GM19328 (cell line): ENCODE measurements around the gene YBX2.

Source experiments
- ATAC-seq: cut with Tn5 transposase; IDR thresholded peaks from one replicate; pipeline ENCODE4 v1.9.1; 2021; ENCODE audit warnings: mild to moderate bottlenecking, moderate library complexity; ENCODE audit not compliant: unreplicated experiment

YBX2 gene

DNA sequence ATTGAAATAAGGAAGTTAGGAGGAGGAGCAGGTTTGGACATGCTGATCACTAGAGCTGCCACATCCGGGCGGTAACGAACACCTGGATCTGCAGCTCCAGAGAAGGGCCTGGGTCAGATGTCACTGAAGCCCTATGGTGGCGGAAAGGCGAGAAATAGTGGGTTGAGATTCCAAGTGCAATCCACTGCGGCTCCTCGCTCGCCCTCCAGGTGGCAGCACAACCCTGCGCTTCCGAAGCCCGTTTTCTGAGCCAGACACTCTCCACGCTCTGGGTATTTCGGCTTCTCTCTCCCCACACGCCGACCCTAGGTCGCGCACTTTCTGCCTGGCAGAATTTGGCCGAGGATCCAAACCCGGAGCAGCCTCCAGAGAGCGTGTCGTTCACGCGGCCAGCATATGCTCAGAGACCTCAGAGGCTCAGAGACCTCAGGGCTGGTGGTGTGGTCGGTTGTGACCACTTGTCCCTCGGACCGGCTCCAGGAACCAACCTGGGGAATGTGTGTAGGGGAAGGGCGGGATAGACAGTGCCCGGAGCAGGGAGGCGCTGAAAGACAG is 13.8 kb downstream of the YBX2 start:
- peak; percentile 65 for ATAC-seq

DNA sequence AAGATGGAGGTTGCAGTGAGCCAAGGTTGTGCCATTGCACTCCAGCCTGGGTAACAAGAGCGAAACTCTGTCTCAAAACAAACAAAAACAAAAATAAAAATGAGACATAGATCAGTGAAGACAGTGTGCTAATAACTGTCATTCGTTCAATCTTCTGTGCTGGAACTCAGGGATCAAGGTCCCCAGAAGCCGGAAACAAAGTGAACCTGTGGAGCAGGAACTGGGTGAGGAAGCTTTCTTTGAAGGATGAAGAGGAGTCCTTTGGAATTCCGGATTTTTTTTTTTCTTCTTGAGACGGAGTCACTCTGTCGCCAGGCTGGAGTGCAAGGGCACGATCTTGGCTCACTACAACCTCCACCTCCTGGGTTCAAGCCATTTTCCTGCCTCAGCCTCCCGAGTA is 15.0 kb downstream of the YBX2 start:
- ATAC-seq: no peak

DNA sequence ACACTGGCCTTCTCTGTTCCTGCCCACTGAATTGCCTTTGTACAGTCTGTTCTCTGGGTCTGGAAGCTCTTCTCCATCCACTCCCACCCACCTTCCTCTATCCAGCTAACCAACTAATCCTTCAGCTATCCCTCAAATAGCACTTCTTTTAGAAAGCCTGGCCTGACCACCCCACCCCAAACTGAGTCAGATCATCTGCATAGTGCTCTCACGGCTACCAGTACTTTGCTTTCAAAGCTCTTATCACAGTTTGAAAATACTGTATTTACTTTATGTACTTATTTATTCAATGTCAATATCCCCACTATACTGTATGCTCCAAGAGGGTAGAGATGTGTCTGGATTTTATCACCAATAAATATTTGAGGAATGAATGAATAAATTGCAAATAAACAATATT is 27.7 kb downstream of the YBX2 start:
- ATAC-seq: no peak

DNA sequence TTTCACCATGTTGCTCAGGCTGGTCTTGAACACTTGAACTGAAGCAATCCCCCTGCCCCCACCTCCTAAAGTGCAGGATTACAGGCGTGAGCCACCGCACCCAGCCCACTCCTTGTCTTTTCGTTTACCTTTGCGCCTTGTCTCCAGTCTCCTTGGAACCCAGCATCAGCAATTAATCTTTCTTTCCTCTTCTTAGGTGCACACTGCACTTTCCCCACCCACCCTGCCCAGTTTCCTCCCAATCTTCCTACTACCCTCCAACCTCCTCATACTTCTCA is 30.7 kb downstream of the YBX2 start:
- ATAC-seq: no peak

DNA sequence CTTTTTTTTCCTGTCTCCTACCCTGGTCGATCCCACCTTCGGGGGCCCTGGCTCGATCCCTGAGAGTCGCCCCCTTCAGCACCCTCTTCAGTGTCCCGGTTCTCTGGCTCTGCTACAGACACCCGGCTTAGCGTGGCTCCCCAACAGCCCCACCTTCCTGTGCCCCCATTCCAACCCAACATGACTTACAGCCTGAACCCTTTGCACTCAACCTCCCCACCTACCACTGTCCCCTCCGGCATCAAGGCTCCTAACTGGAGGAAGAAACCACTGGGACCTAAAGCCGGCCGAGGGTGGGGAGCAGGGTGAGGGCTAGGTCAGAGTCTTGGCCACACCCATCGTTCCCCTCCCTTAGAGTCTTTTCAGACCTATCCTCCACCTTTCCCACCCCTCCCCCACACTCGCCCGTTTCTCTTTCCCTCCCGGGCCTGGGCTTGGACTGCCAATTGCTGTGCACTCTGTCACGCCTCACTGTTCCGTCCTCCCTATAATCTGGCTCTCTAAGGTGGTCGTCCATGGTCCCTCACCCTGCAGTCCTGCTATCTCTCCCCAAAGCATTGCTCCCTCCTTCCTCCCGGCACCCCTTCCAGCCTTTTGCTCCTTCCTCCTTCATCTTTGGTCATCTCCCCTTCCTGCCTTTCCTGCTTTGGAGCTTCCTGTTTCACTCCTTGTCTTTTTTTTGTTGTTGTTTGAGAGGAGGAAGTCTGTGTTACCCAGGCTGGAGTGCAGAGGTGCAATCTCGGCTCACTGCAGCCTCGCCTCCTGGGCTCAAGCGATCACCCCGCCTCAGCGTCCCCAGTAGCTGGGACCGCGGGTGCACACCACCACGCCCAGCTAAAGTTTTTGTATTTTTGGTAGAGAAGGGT is 31.3 kb downstream of the YBX2 start:
- ATAC-seq: no peak

DNA sequence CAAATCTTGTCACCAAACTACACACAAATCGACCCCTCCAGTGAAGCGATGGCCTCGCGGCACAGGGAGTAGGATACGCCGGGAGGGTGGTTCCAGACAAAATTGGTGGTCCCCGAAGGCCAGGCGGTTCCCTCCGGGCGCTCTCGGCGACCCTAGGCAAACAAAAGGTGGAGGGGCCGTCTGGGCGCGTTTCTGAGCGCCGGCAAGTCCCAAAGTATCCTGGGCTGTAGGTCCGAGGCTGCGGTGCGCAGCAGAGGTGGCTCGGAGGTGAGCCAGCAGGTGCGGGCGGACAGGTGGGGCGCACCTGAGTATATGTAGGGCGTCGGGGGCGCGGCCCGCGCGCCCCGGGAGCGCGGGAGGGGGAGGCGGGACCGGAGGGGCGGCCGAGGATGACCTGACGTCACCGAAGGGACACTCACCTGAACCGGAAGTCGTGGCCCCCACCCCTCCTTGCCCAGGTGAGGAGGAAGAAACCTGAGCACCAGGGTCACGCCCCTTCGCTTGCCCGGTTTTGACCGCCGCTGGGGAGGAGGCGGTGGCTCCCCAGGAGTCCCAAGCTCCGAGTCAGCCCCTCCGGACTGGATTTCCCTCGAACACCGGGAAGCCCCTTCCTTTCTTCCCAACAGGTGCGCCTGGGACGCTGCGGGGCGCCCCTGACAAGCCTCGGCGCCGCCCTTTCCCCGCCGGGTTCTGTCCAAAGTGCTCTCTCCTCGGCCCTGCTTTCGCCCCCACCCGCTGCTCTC is 32.1 kb downstream of the YBX2 start, which contains the start of gene CLDN7:
Gene CLDN7, minus strand, starts transcription at position 287 of the 743 bp plus-strand sequence. CDS start 435 bp downstream, outside the sequence.
- ATAC-seq: no peak

DNA sequence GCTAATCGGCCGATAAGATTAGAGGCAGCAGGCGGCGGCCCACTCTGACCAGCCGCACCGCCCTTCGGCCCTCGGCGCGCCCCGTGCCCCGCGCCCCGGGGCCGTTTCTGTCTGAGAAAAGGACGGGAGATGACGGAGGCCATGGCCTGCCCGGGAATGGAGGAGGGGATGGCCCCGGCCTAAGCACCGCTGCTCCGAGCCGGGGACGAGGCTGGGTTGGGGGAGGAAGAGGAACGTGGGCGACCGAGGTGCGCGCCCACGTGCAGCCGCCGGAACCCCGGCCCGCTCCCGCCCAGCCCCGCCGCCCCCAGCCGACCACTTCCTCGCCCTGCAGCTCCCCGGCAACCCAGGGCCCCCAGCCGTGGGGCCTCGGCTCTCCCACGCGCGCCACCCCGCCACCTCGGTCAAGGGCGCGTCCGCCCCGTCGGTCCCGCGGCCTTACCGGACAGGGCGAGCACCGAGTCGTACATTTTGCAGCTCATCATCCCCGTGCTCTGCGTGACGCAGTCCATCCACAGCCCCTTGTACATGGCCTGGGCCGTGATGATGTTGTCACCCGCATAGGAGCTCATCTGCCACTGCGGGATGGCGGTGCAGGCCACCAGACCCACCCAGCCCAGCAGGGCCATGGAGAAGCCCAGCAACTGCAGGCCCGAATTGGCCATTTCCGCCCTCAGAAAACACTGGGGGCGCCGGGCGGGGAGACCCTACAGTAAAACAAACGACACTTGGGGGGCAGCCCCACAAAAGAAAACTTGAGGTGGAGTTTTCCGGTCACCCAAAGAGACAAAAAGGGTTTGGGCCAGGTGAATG is 32.9 kb downstream of the YBX2 start:
- no peak for ATAC-seq

DNA sequence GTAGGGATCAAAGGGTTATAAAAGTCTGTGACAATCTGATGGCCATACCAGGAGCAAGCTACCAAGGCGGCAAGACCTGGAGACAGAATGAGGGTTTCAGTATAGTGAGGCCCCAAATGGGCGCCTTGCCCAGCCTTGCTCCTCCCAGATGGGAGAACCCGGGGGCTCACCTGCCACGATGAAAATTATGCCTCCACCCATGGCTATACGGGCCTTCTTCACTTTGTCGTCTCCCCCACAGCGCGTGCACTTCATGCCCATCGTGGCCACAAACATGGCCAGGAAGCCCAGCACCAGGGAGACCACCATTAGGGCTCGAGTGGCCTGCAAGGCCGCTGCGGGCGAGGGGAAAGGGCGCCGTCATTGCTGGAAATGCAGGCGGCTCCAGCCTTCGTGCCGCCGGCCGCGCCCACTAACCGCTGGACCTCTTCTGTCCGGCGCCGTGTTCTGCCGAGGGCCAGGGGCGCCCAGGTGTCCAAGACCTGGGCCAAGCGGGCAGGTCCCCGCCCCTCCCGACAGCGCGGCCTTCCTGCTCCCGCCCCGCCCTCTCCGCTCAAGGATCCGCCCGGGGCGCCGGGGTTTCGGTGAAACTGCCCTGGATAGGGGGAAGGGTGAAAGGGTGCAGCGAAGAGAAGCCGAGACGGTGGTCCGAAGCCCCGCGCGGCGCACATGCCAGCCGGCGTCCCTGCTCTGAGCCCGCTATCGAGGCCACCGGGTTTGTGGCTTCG is 33.6 kb downstream of the YBX2 start:
- ATAC-seq: no peak

DNA sequence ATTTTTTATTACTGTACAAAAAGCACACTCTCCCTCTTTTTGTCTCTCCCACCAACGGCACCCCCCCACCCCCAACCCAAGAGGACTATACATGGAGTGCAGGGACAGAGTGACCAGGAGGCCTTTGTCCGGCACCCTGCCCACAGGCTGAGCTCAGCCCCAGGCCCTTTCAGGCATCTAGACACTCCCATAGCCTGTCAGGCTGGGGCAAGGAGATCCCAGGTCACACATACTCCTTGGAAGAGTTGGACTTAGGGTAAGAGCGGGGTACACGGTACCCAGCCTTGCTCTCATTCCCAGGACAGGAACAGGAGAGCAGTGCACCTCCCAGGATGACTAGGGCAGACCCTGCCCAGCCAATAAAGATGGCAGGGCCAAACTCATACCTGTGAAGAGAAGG is 34.3 kb downstream of the YBX2 start:
- ATAC-seq: no peak

DNA sequence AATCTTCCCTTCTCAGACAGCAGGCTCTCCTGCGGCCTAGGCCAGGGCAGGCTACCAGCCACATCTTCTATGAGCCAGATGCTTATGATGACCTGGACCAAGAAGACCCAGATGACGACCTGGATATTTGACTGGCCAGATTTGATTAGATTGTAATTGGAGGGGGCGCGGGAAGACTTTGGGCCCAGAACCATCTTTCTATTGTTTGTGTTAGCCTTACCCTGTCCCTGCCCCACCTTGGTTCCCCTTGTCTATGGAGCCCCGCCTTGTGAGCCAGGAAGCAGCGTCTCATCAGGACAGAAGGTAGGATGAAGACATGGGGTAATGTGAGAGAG is 34.9 kb downstream of the YBX2 start:
- no peak for ATAC-seq

DNA sequence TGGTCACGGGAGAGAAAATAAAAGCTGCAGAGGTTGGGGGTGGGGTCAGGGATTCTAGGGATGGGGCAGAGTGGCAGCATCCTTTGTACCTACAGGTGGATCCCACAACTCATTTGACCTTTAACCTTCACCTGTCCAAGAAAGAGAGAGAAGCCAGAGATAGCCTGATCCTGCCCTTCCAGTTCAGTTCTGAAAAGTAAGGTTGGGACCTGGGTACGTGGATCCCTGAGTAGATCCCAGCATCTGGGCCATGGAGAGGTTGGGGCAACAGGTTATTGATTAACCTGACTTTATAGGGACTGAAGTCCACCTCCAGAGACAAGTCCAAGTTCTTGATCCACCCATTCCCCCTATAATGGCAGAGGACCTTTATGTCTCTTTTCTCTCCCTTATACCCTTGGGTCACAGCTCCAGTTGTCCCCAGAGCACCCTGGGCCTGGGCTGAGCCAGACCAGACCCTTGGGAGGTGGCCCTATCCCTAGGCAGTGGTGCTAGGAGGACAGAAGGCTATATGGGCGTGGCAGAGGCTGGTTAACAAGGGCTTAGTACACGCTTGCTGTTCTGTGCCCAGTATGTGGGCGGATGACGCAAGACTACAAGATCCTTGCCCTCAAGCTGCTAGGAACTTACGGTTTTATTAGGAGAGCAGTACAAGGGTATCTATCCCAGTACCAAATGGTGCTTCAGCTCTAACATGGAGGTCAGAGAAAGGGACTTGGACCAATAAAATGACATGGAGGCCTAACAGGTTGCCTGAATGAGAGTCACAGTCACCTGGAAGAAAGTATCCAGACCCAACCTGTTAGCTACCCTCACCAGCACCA is 35.5 kb downstream of the YBX2 start:
- ATAC-seq: no peak

DNA sequence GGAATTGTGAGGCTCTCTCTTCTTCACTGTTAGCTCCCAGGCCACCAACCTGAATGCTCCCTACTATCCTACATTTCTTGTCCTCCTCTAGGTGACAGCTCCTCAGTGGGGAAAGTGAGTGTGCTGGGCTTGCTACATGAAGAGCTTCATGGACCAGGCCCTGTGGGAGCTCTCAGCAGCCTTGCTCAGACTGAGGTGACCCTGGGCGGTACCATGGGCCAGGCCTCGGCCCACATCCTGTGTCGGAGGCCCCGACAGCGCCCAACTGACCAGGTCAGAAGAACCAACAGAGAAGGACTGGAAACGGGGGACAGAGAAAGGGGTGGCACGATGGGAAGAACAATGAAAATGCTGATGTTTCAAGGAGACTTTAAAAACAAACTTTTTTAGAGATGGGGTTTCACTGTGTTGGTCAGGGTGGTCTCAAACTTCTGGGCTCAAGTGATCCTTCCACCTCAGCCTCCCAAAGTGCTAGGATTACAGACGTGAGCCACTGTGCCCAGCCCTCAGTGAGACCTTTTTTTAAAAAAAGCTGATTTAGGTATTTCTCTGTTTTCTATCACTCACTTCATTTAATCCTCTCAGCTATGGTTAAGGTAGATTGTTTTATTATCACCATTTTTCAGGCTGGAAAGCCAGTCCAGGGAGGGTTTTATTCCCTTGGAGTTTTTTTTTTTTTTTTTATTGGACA is 37.5 kb downstream of the YBX2 start:
- no peak for ATAC-seq

DNA sequence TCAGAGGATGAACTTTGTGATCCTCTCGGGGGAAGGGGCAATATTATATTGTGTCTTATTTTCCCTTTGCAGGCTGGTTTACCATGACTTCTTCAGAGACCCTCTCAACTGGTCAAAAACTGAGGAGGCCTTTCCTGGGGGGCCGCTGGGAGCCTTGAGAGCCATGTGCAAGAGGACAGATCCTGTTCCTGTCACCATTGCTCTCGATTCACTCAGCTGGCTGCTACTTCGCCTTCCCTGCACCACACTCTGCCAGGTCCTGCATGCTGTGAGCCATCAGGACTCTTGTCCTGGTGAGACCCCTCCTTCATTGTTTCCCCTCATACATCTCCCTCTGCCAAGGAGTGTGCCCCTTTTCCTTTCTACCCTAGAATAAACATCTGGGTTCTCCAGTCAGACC is 39.9 kb downstream of the YBX2 start:
- ATAC-seq: no peak

DNA sequence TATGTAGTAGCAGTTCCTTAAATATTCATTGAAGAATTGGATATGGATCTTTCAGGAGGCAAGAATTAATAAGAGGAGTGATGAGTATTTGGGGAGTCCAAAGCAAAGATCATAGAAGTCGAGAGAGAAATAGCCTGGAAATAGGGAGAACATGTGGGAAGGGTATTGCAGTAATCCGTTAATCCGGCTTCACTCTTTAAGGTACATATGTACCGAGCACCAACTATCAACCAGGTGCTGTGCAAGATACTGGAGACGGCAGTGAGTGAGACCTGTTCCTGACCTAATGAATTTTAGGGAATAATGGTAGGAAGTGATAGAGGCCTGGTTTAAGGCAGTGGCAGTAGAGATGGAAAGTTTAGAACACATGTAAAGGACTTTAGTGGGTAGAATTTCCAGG is 41.4 kb downstream of the YBX2 start:
- ATAC-seq: no peak

DNA sequence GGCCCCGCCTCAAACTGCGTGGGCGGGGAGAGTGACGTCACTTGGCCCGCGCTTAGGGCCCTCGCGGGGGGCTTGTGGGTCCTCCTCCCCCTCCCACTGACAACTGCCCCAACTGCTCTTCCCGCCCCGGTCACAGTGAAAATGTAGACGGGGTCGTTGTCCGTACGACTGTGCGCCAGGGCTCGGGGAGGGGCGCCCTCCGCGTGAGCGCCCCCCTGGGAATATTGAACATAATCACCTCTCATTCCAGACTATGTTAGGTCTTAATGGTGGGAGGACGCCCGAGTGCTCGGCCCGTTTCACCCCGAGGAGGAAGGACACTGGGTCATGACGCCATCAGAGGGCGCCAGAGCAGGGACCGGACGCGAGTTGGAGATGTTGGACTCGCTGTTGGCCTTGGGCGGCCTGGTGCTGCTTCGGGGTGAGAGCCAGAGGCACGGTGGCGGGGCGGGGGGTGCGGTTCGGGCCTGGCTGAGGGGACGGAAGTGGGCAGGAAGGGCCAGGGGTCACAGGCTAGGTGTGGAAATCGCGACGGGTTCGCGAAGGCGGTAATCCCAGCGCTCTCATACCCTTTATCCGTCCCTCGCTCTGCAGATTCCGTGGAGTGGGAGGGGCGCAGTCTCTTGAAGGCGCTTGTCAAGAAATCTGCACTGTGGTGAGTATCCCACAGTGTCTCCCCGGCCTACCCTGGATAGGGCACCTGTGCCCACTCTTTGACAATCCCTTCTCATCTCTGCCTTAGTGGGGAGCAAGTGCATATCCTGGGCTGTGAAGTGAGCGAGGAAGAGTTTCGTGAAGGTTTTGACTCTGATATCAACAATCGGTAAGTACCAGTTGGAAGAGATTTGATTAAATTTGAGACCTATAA is 42.0 kb downstream of the YBX2 start, which contains the start of gene ELP5:
Gene ELP5, plus strand, starts transcription at position 40 of the 868 bp plus-strand sequence. Its CDS starts 336 bp downstream, at position 376.
- ATAC-seq: peak; percentile 51

DNA sequence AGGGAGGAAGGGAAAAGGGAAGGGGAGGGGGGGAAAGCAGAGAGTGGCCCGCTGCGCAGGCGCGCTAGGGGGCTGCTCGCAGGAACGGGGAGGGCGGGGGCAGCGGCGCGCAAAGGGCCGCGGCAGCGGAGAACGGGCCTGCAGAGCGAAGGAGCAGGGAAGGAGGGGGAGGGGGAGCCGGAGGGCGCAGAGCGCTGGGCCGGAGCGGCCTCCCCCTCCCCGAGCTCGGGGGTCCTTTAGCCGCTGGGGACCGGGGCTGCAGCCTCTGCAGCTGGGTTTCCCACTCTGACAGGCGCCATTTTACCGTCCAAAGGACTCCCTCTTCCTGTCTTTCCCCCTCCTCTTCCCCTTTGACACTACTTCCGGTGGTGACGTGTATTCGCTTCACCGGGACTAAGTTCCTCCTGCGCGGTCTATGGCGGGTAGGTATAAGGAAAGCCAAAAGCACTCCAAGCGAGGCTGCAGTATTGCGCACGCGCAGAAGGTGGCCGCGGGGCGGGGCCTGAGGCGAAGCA is 42.7 kb downstream of the YBX2 start, which contains the start of gene CTDNEP1:
Gene CTDNEP1, minus strand, starts transcription at position 74 of the 515 bp plus-strand sequence. CDS start 438 bp downstream, outside the sequence.
- peak; percentile 79 for ATAC-seq

DNA sequence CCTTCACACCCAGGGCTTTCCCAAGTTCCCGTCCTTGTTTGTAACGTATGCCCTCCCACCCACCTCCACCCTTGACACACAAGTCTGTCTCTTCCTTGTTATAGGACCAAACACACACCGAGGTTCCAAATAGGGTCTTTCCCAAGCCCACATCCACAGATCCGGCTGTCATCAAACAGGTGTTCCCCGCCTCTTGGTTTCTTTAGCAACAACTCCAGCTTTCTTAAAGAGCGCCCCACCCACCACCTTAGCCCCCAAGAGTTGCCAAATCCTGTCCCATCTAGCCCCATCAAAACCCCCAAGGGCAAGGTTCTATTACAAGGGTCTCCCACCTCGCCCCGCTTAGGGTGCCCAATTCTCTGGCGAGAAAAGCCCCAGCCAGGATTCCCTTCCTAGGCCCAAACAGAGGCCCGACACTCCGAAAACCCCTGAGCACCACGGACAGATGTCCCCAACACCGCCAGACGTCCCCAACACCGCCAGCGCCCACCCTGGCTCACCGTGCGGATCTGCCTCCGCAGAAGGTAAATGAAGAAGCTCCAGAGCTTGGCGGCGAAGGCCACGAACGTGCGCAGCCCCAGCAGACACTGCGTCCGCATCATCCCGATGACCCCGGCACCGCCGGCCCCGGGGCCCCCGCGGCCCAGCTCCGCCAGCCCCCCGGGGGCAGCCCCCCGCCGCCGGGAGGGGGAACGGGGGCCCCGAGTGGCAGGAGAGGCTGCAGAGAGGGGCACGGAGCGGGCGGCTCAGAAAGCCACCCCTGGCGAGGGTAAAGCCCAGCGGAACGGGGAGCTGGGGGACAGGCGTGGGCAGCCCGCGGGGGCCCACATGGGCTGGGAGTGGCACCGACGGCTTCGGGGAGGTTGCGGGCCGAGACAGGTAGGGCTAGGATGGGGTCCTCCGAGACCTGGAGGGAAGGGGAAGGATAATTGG is 43.5 kb downstream of the YBX2 start:
- ATAC-seq: no peak
